ENCODE data around the gene SLC6A11. TPM values are rescaled to one million over a fixed set of nuclear protein-coding genes. Genes with fewer than 3 reads are reported as not detected.

The SLC6A11 gene
- total RNA-seq, 1 experiment from 2014 or later = 0.85 TPM

GRCh38 chr3:10926811-10927521, 110.9 kb downstream of the SLC6A11 start:
- no peak for ATAC-seq

GRCh38 chr3:10927551-10927950, 111.5 kb downstream of the SLC6A11 start:
- Mint-ChIP-seq H3K4me3 (no peak overlapping the region), H3K27me3 (ENCODE audit: low read depth) (peaks cover 4% of the 10 kb centered on the region; the same call in 1 of the 2 replicates), H3K9me3 (peaks cover 10% of the 10 kb centered on the region), H3K36me3 (no peaks in the 10 kb centered on the region), H3K27ac (no peak overlapping the region), H3K4me1 (0 out of 2 replicates have a peak, but pooled peaks cover 2% of the 10 kb centered on the region)
- CTCF ChIA-PET = interaction anchor here (2.2 kb wide), 1 partner anchor 15 kb away, joined by 10 read pairs; no protein-coding TSS in a partner anchor
- ATAC-seq (no peak), DNase-seq (ENCODE audit: low spot score) (no peak)
- no peak for TF ChIP-seq PRRX2 (CRISPR knock-in tag; IDR thresholded peaks at IDR 0.05)
- no peak for TF ChIP-seq FOXK1 (CRISPR knock-in tag; IDR thresholded peaks at IDR 0.05)
- TF ChIP-seq ZNF416 (CRISPR knock-in tag; IDR thresholded peaks at IDR 0.05) = no peak
- TF ChIP-seq RELA (CRISPR knock-in tag; IDR thresholded peaks at IDR 0.05; ENCODE audit: borderline replicate concordance) = no peak
- TF ChIP-seq ZNF219 (CRISPR knock-in tag; IDR thresholded peaks at IDR 0.05; ENCODE audit: borderline replicate concordance) = no peak
- TF ChIP-seq NR3C1 (CRISPR knock-in tag; conservative IDR thresholded peaks at IDR 0.05; ENCODE audit: low read depth) = no peak
- no peak for TF ChIP-seq FOXP4 (CRISPR knock-in tag; IDR thresholded peaks at IDR 0.05)
- no peak for TF ChIP-seq GTF2I (CRISPR knock-in tag; conservative IDR thresholded peaks at IDR 0.05)
- TF ChIP-seq ZNF512 (CRISPR knock-in tag; IDR thresholded peaks at IDR 0.05; ENCODE audit: borderline replicate concordance) = no peak
- TF ChIP-seq STAT6 (CRISPR knock-in tag; conservative IDR thresholded peaks at IDR 0.05; ENCODE audit: low read depth) = no peak
- TF ChIP-seq ATF2 (CRISPR knock-in tag; IDR thresholded peaks at IDR 0.05; ENCODE audit: borderline replicate concordance, low read depth) = no peak
- no peak for TF ChIP-seq E2F1 (CRISPR knock-in tag; IDR thresholded peaks at IDR 0.05)
- TF ChIP-seq ZNF425 (CRISPR knock-in tag; conservative IDR thresholded peaks at IDR 0.05) = no peak
- no peak for TF ChIP-seq TP53 (CRISPR knock-in tag; IDR thresholded peaks at IDR 0.05)
- no peak for TF ChIP-seq FOXJ3 (CRISPR knock-in tag; IDR thresholded peaks at IDR 0.05; ENCODE audit: borderline replicate concordance)
- POLR2A ChIA-PET = no interaction called here

More at GRCh38 chr3:10926811-10927521, 110.9 kb downstream of the SLC6A11 start:
- POLR2A ChIA-PET = no interaction called here
- H3K4me3 Mint-ChIP-seq = no peak overlapping the region
- no peak for TF ChIP-seq MAX (CRISPR knock-in tag; IDR thresholded peaks at IDR 0.05)
- H3K27me3 Mint-ChIP-seq (ENCODE audit: low read depth) = peaks cover 10% of the 10 kb centered on the region; the same call in 1 of the 2 replicates
- CTCF ChIA-PET = interaction anchor here (1.1 to 2.2 kb wide), 2 partner anchors 15 to 135 kb away, joined by 3 to 10 read pairs; no protein-coding TSS in a partner anchor
- H3K27ac Mint-ChIP-seq = no peak overlapping the region
- H3K4me1 Mint-ChIP-seq = 0 out of 2 replicates have a peak, but pooled peaks cover under 1% of the 10 kb centered on the region
- peaks cover 10% of the 10 kb centered on the region for H3K9me3 Mint-ChIP-seq
- DNase-seq (ENCODE audit: low spot score) = no peak
- no peaks in the 10 kb centered on the region for H3K36me3 Mint-ChIP-seq

Measured in WTC11 (cell line).